Uterus (tissue), 4 donors: ENCODE data around the gene LRRC4C. TPM values are rescaled to one million over a fixed set of nuclear protein-coding genes. Genes with fewer than 3 reads are reported as not detected.

Experiments
- DNase-seq, 2 donors: peaks; one replicate each; pipeline ENCODE4 v3.0.0-alpha.2; 2019 to 2020
- H3K27ac ChIP-seq, 2 donors: fragments of 200-600 bp; sonication (generic); 1 replicate in 1 of 2; 2 replicates in 1 of 2; pipeline ENCODE4 v1.5.1; 2016 to 2018
- H3K27me3 ChIP-seq, 2 donors: fragments of 200-600 bp; sonication (generic); one replicate each; pipeline ENCODE4 v1.5.1; 2018 to 2019; ENCODE audit warnings: control low read depth in 1 of 2
- H3K36me3 ChIP-seq, 2 donors: fragments of 200-600 bp; sonication (generic); one replicate each; pipeline ENCODE4 v1.5.1; 2019; ENCODE audit warnings: control low read depth in 1 of 2
- H3K4me1 ChIP-seq, 2 donors: fragments of 200-600 bp; sonication (generic); one replicate each; pipeline ENCODE4 v1.5.1; 2018 to 2019; ENCODE audit warnings: control low read depth in 1 of 2
- H3K4me3 ChIP-seq, 2 donors: fragments of 200-600 bp; sonication (generic); 1 replicate in 1 of 2; 2 replicates in 1 of 2; pipeline ENCODE4 v1.5.1; 2018 to 2019; ENCODE audit warnings: mild to moderate bottlenecking in 1 of 2
- H3K9me3 ChIP-seq, 2 donors: fragments of 200-600 bp; sonication (generic); one replicate each; pipeline ENCODE4 v1.5.1; 2019; ENCODE audit warnings: control low read depth in 1 of 2
- CTCF ChIP-seq, 4 experiments: fragments of 200-600 bp in 2 of 4; fragments of 450-650 bp in 2 of 4; sonication (generic) in 2 of 4; IDR thresholded peaks; one replicate each; pipeline ENCODE4 v1.5.1; 2016 to 2019; ENCODE audit warnings: antibody characterized with exemption in 4 of 4, mild to moderate bottlenecking in 2 of 4, moderate library complexity in 1 of 4
- POLR2A ChIP-seq, 2 donors: fragments of 450-650 bp; IDR thresholded peaks; one replicate each; pipeline ENCODE4 v1.6.1; 2016; ENCODE audit warnings: antibody characterized with exemption in 2 of 2, mild to moderate bottlenecking in 1 of 2, moderate library complexity in 1 of 2
- intact Hi-C: fragments of 100-400 bp; cut with DNase I; formaldehyde crosslinking; loops from one replicate; pipeline ENCODE4 v1.15.1; 2023; ENCODE audit warnings: low total_unique reads
- total RNA-seq, 4 donors: library from RNA; depleted of rRNA in 3 of 4; stranded (reverse); fragments of >200 nt in 3 of 4; gene quantifications; one replicate each; pipeline versions ENCODE4 v1.1.0 to v1.2.4, GENCODE V29; 2014 to 2023
- donor health status: DM: yes; HTN: yes; CAD: no.

LRRC4C gene
- total RNA-seq, 4 donors from 2014 or later = 1.5 to 16.9 (median 2.1) TPM; not detected in 1

- Histone ChIP-seq H3K4me1 (no peaks in the 10 kb centered on the region), H3K27me3 (no peaks in the 10 kb centered on the region), H3K27ac (no peak overlapping the region), H3K9me3 (no peaks in the 10 kb centered on the region), H3K4me3 (no peak overlapping the region), H3K36me3 (no peaks in the 10 kb centered on the region)
- DNase-seq = no peak
- intact Hi-C loops = no loop called here
- TF ChIP-seq POLR2A (IDR thresholded peaks at IDR 0.05) = no peak
Measured at GRCh38 chr11:40381481-40381880, 1078.0 kb downstream of the LRRC4C start.

GRCh38 chr11:40380835-40381234 lies 1078.6 kb downstream of the LRRC4C start:
- intact Hi-C loops = no loop called here
- Histone ChIP-seq H3K4me1 (no peaks in the 10 kb centered on the region), H3K9me3 (no peaks in the 10 kb centered on the region), H3K36me3 (no peaks in the 10 kb centered on the region), H3K4me3 (no peak overlapping the region), H3K27ac (no peak overlapping the region), H3K27me3 (no peaks in the 10 kb centered on the region)
- DNase-seq = no peak
- no peak for TF ChIP-seq CTCF (IDR thresholded peaks at IDR 0.05)
- TF ChIP-seq POLR2A (IDR thresholded peaks at IDR 0.05) = no peak

- Histone ChIP-seq H3K4me1 (no peaks in the 10 kb centered on the region), H3K9me3 (no peaks in the 10 kb centered on the region), H3K4me3 (no peak overlapping the region), H3K27me3 (no peaks in the 10 kb centered on the region), H3K27ac (no peak overlapping the region), H3K36me3 (no peaks in the 10 kb centered on the region)
- intact Hi-C loops = no loop called here
- no peak for DNase-seq
- TF ChIP-seq CTCF (IDR thresholded peaks at IDR 0.05) (no peak), POLR2A (IDR thresholded peaks at IDR 0.05) (no peak)
Measured at GRCh38 chr11:40376331-40376730, 1083.1 kb downstream of the LRRC4C start.

- intact Hi-C loops = no loop called here
- Histone ChIP-seq H3K36me3 (no peaks in the 10 kb centered on the region), H3K27me3 (no peaks in the 10 kb centered on the region), H3K9me3 (no peaks in the 10 kb centered on the region), H3K27ac (no peak overlapping the region), H3K4me1 (no peaks in the 10 kb centered on the region), H3K4me3 (no peak overlapping the region)
- no peak for DNase-seq
- TF ChIP-seq CTCF (IDR thresholded peaks at IDR 0.05) (no peak), POLR2A (IDR thresholded peaks at IDR 0.05) (no peak)
Measured at GRCh38 chr11:40370821-40371616, 1088.4 kb downstream of the LRRC4C start.

GRCh38 chr11:40360206-40360798 lies 1099.2 kb downstream of the LRRC4C start:
- no peak for DNase-seq
- no peak overlapping the region for H3K27ac ChIP-seq
- H3K27me3 ChIP-seq = no peaks in the 10 kb centered on the region
- H3K4me1 ChIP-seq = no peaks in the 10 kb centered on the region
- H3K4me3 ChIP-seq = no peak overlapping the region
- TF ChIP-seq POLR2A (IDR thresholded peaks at IDR 0.05) (no peak), CTCF (IDR thresholded peaks at IDR 0.05) (no peak)
- no peaks in the 10 kb centered on the region for H3K36me3 ChIP-seq
- H3K9me3 ChIP-seq = no peaks in the 10 kb centered on the region
- intact Hi-C loops = no loop called here
